PC-9 (cell line): ENCODE data around the gene NAALAD2.
"Not testable (repeated sequence)": the region's sequence is repeated elsewhere in the genome, so short reads cannot be mapped to it uniquely, and the experiment has no call there.

Source experiments
- EZH2 ChIP-seq: fragments of 200-600 bp; sonication (generic); IDR thresholded peaks from 2 replicates; pipeline ENCODE4 v1.8.0; 2017; ENCODE audit warnings: antibody characterized with exemption, low read depth
- TF ChIP-seq, protein P1 (sequence below): fragments of 200-600 bp; sonication (generic); conservative IDR thresholded peaks from 2 replicates; pipeline ENCODE4 v1.6.1; 2017; ENCODE audit warnings: mixed run types, antibody characterized with exemption, mild to moderate bottlenecking, moderate library complexity

DNA sequence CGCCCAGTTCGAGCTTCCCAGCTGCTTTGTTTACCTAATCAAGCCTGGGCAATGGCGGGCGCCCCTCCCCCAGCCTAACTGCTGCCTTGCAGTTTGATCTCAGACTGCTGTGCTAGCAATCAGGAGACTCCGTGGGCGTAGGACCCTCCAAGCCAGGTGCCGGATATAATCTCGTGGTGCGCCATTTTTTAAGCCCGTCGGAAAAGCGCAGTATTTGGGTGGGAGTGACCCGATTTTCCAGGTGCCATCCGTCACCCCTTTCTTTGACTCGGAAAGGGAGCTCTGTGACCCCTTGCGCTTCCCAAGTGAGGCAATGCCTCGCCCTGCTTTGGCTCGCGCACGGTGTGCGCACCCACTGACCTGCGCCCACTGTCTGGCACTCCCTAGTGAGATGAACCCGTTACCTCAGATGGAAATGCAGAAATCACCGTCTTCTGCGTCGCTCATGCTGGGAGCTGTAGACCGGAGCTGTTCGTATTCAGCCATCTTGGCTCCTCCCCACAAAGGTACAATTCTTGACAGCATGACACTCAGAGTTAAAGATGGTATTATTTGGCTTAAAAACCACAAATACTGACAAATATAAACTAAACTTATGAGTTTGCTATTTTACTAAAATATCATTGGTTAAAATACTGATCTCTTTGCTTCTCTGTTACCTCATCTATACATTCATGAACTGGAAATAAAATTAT lies 39.1 kb upstream of the NAALAD2 start:
- TF ChIP-seq, protein P1, sequence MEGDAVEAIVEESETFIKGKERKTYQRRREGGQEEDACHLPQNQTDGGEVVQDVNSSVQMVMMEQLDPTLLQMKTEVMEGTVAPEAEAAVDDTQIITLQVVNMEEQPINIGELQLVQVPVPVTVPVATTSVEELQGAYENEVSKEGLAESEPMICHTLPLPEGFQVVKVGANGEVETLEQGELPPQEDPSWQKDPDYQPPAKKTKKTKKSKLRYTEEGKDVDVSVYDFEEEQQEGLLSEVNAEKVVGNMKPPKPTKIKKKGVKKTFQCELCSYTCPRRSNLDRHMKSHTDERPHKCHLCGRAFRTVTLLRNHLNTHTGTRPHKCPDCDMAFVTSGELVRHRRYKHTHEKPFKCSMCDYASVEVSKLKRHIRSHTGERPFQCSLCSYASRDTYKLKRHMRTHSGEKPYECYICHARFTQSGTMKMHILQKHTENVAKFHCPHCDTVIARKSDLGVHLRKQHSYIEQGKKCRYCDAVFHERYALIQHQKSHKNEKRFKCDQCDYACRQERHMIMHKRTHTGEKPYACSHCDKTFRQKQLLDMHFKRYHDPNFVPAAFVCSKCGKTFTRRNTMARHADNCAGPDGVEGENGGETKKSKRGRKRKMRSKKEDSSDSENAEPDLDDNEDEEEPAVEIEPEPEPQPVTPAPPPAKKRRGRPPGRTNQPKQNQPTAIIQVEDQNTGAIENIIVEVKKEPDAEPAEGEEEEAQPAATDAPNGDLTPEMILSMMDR = not testable (repeated sequence)
- TF ChIP-seq EZH2 = not testable (repeated sequence)
